H1 (cell line): ENCODE measurements around the gene PFKM. TPM values are rescaled to one million over a fixed set of nuclear protein-coding genes. Genes with fewer than 3 reads are reported as not detected.

Experiments
- CTCF ChIA-PET: fragments of 300-600 bp; sonication (Branson Sonifier 250); formaldehyde crosslinking; loops from one replicate; lab custom pipeline; 2021; ENCODE audit not compliant: partially characterized antibody; lab: Charles Lee
- POLR2A ChIA-PET: fragments of 300-600 bp; sonication (Branson Sonifier 250); formaldehyde crosslinking; loops from one replicate; lab custom pipeline; 2021; ENCODE audit warnings: inconsistent platforms; ENCODE audit not compliant: partially characterized antibody; lab: Charles Lee
- DNase-seq, 2 experiments: peaks; one replicate each; pipeline versions ENCODE4 v3.0.0 to v3.0.0-alpha.2; 2010 to 2022; ENCODE audit warnings: low spot score in 2 of 2, low read depth in 1 of 2, mixed read lengths in 1 of 2
- FAIRE-seq: peaks from 2 replicates; lab custom pipeline; 2011; peaks lifted over from hg19 to GRCh38; lab: Jason Lieb, UNC
- H2AFZ ChIP-seq: 2 replicates; pipeline ENCODE4 v1.8.1; 2012; ENCODE audit warnings: low read length, inconsistent platforms
- H2AK5ac ChIP-seq: 2 replicates; pipeline ENCODE4 v1.6.1; 2013; ENCODE audit warnings: low read depth, low read length
- H2BK120ac ChIP-seq: replicated peaks from 2 replicates; pipeline ENCODE3; 2013; ENCODE audit warnings: low read depth, low read length, inconsistent platforms
- H2BK12ac ChIP-seq: 2 replicates; pipeline ENCODE4 v1.6.1; 2013; ENCODE audit warnings: low read depth, low read length
- H2BK15ac ChIP-seq: 2 replicates; pipeline ENCODE4 v1.6.1; 2013; ENCODE audit warnings: low read length
- H2BK20ac ChIP-seq: 2 replicates; pipeline ENCODE4 v1.6.1; 2013; ENCODE audit warnings: low read length
- H2BK5ac ChIP-seq: 2 replicates; pipeline ENCODE4 v1.6.1; 2013; ENCODE audit warnings: low read depth, low read length
- H3K14ac ChIP-seq: 2 replicates; pipeline ENCODE4 v1.6.1; 2013; ENCODE audit warnings: inconsistent platforms; ENCODE audit not compliant: insufficient read length
- H3K18ac ChIP-seq: 2 replicates; pipeline ENCODE4 v1.6.1; 2013; ENCODE audit warnings: low read length; ENCODE audit errors: extremely low read depth
- H3K23ac ChIP-seq: 2 replicates; pipeline ENCODE4 v1.6.1; 2013; ENCODE audit warnings: inconsistent platforms; ENCODE audit not compliant: insufficient read length
- H3K23me2 ChIP-seq: 2 replicates; pipeline ENCODE4 v1.6.1; 2013; ENCODE audit warnings: low read depth, low read length
- H3K27ac ChIP-seq: 2 replicates; pipeline ENCODE4 v1.6.1; 2011; ENCODE audit warnings: low read depth, low read length, inconsistent platforms
- H3K27me3 ChIP-seq, 4 experiments: replicated peaks in 1 of 4; 1 replicate in 1 of 4; 2 replicates in 3 of 4; pipeline versions ENCODE4 v1.6.1 to v1.8.1; 2011 to 2013; ENCODE audit warnings: low read length in 3 of 4, mild to moderate bottlenecking in 3 of 4, inconsistent platforms in 2 of 4, mixed read lengths in 2 of 4, moderate library complexity in 1 of 4; ENCODE audit not compliant: control insufficient read depth in 3 of 4, insufficient read depth in 3 of 4; ENCODE audit errors: extremely low read depth in 1 of 4
- H3K36me3 ChIP-seq, 4 experiments: 2 replicates each; pipeline versions ENCODE4 v1.6.1 to v1.8.1; 2011 to 2013; ENCODE audit warnings: mild to moderate bottlenecking in 4 of 4, low read length in 3 of 4, moderate library complexity in 2 of 4, control low read depth in 1 of 4, inconsistent platforms in 1 of 4; ENCODE audit not compliant: insufficient read depth in 4 of 4, control insufficient read depth in 2 of 4
- H3K4ac ChIP-seq: replicated peaks from 2 replicates; pipeline ENCODE3; 2013; ENCODE audit warnings: low read length, low read depth, mixed read lengths, inconsistent platforms; ENCODE audit not compliant: insufficient read length
- H3K4me1 ChIP-seq, 4 experiments: replicated peaks in 1 of 4; 1 replicate in 1 of 4; 2 replicates in 3 of 4; pipeline versions ENCODE4 v1.6.1 to v1.8.1; 2011 to 2013; ENCODE audit warnings: low read length in 3 of 4, inconsistent platforms in 2 of 4, mixed read lengths in 1 of 4; ENCODE audit not compliant: insufficient read depth in 4 of 4, control insufficient read depth in 3 of 4
- H3K4me2 ChIP-seq, 2 experiments: 2 replicates each; pipeline versions ENCODE4 v1.6.1 to v1.8.1; 2011 to 2013; ENCODE audit warnings: low read depth in 2 of 2, low read length in 2 of 2, control low read depth in 1 of 2, inconsistent platforms in 1 of 2, mild to moderate bottlenecking in 1 of 2; ENCODE audit not compliant: insufficient read depth in 1 of 2
- H3K4me3 ChIP-seq, 4 experiments: fragments of 200-600, 300-600 bp in 1 of 4; sonication (generic), shearing (Covaris generic), sonication (Bioruptor Twin) in 1 of 4; 2 replicates each; pipeline versions ENCODE4 v1.5.1 to v1.8.1; 2011 to 2016; ENCODE audit warnings: low read length in 4 of 4, low read depth in 3 of 4, control low read depth in 2 of 4, inconsistent platforms in 2 of 4, mild to moderate bottlenecking in 2 of 4, mixed read lengths in 1 of 4, moderate library complexity in 1 of 4; ENCODE audit not compliant: insufficient read depth in 2 of 4; ENCODE audit errors: extremely low read depth in 1 of 4
- H3K56ac ChIP-seq: replicated peaks from 2 replicates; pipeline ENCODE3; 2013; ENCODE audit warnings: low read depth, mild to moderate bottlenecking, mixed read lengths, low read length, inconsistent platforms; ENCODE audit not compliant: insufficient read length
- H3K79me1 ChIP-seq: 2 replicates; pipeline ENCODE4 v1.6.1; 2013; ENCODE audit warnings: low read depth, low read length, control low read depth
- H3K79me2 ChIP-seq, 2 experiments: 2 replicates each; pipeline versions ENCODE4 v1.6.1 to v1.8.1; 2012 to 2013; ENCODE audit warnings: low read length in 2 of 2, mild to moderate bottlenecking in 2 of 2, inconsistent platforms in 1 of 2; ENCODE audit not compliant: insufficient read depth in 2 of 2, control insufficient read depth in 1 of 2
- H3K9ac ChIP-seq, 4 experiments: replicated peaks in 1 of 4; 1 replicate in 1 of 4; 2 replicates in 3 of 4; pipeline versions ENCODE4 v1.6.1 to v1.8.1; 2011 to 2013; ENCODE audit warnings: low read depth in 3 of 4, low read length in 3 of 4, control low read depth in 2 of 4, mild to moderate bottlenecking in 2 of 4, moderate library complexity in 2 of 4, inconsistent platforms in 1 of 4; ENCODE audit errors: extremely low read depth in 1 of 4
- H3K9me3 ChIP-seq, 2 experiments: 2 replicates each; pipeline versions ENCODE4 v1.6.1 to v1.8.1; 2012 to 2013; ENCODE audit warnings: mild to moderate bottlenecking in 2 of 2, moderate library complexity in 2 of 2, control low read depth in 1 of 2, inconsistent platforms in 1 of 2, low read depth in 1 of 2, low read length in 1 of 2, mixed read lengths in 1 of 2; ENCODE audit not compliant: insufficient read depth in 2 of 2
- H4K20me1 ChIP-seq, 2 experiments: replicated peaks in 1 of 2; 2 replicates each; pipeline versions ENCODE3 to v1.8.1; 2011 to 2013; ENCODE audit warnings: inconsistent platforms in 2 of 2, low read length in 2 of 2, mild to moderate bottlenecking in 1 of 2; ENCODE audit not compliant: insufficient read depth in 2 of 2, control insufficient read depth in 1 of 2
- H4K5ac ChIP-seq: 2 replicates; pipeline ENCODE4 v1.6.1; 2013; ENCODE audit warnings: low read length, low read depth, mixed read lengths, inconsistent platforms; ENCODE audit not compliant: insufficient read length
- H4K8ac ChIP-seq: 2 replicates; pipeline ENCODE4 v1.8.0; 2013; ENCODE audit warnings: mild to moderate bottlenecking, moderate library complexity, low read length, inconsistent platforms; ENCODE audit not compliant: insufficient read depth; ENCODE audit errors: extremely low read depth
- H4K91ac ChIP-seq: replicated peaks from 2 replicates; pipeline ENCODE3; 2013; ENCODE audit warnings: low read length, mixed read lengths, inconsistent platforms; ENCODE audit not compliant: insufficient read length
- CBX5 ChIP-seq: fragments of 300-800, 300-1000 bp; sonication (generic); IDR thresholded peaks from 2 replicates; pipeline ENCODE4 v1.7.1; 2016; ENCODE audit warnings: antibody characterized with exemption, low read length, low read depth
- EZH2 ChIP-seq: fragments of 200-600 bp; sonication (generic); IDR thresholded peaks from 2 replicates; pipeline ENCODE4 v1.7.1; 2012; ENCODE audit warnings: low read depth, mild to moderate bottlenecking, moderate library complexity, low read length, inconsistent platforms; ENCODE audit not compliant: severe bottlenecking
- GABPA ChIP-seq: IDR thresholded peaks from 2 replicates; pipeline ENCODE4 v1.6.1; 2011; ENCODE audit warnings: mild to moderate bottlenecking, low read length, moderate library complexity, borderline replicate concordance; ENCODE audit not compliant: insufficient read depth
- MAFK ChIP-seq: IDR thresholded peaks from 2 replicates; pipeline ENCODE4 v1.6.1; 2012; ENCODE audit warnings: low read depth, mild to moderate bottlenecking, improper control_type of control experiment, low read length
- POLR2A ChIP-seq, 2 experiments: IDR thresholded peaks; 1 replicate in 1 of 2; 2 replicates in 1 of 2; pipeline ENCODE4 v1.6.1; 2011; ENCODE audit warnings: low read depth in 2 of 2, low read length in 2 of 2, mild to moderate bottlenecking in 2 of 2; ENCODE audit errors: control extremely low read depth in 1 of 2
- SIX5 ChIP-seq: IDR thresholded peaks from 2 replicates; pipeline ENCODE4 v1.6.1; 2011; ENCODE audit warnings: mild to moderate bottlenecking, low read depth, low read length
- WGBS, 2 experiments: shearing (Covaris generic) in 1 of 2; methylation state at CpG; one replicate each; pipeline versions ENCODE4 v1.1.6 to v1.1.7; 2013 to 2015; ENCODE audit warnings: low lambda C conversion rate in 2 of 2, mixed read lengths in 2 of 2, inconsistent platforms in 1 of 2, low coverage in 1 of 2, missing lambda C conversion rate in 1 of 2; ENCODE audit not compliant: insufficient replicate concordance in 2 of 2, insufficient coverage in 1 of 2, insufficient read length in 1 of 2; ENCODE audit errors: extremely low coverage in 1 of 2, missing lambda C conversion rate in 1 of 2; 5-methylcytosine and 5-hydroxymethylcytosine counted together
- polyA plus RNA-seq, 7 experiments: library from polyadenylated mRNA; depleted of rRNA in 3 of 7; stranded (reverse) in 5 of 7; unstranded in 2 of 7; fragments of >200 nt in 5 of 7; fragments of 200-250 nt in 2 of 7; gene quantifications; 1 replicate in 5 of 7; 2 replicates in 1 of 7; 4 replicates in 1 of 7; pipeline versions ENCODE4 v1.2.1 to v1.2.3, GENCODE V29; 2011 to 2013; ENCODE audit warnings: missing spikeins in 2 of 7, mixed read lengths in 2 of 7
- total RNA-seq: library from RNA; stranded (reverse); fragmentation: NEBNext Ultra II Directional; extraction: Animal tissue kit (Norgen Biotek cat#: 25700); gene quantifications from 2 replicates; pipeline ENCODE4 v1.2.1, GENCODE V29; 2021

The PFKM gene
- total and polyA plus RNA-seq, 2 of the 8 experiments (the other 6 are each of a cell fraction or from before 2014, with no cell fraction given): 62.6 to 106 TPM

DNA sequence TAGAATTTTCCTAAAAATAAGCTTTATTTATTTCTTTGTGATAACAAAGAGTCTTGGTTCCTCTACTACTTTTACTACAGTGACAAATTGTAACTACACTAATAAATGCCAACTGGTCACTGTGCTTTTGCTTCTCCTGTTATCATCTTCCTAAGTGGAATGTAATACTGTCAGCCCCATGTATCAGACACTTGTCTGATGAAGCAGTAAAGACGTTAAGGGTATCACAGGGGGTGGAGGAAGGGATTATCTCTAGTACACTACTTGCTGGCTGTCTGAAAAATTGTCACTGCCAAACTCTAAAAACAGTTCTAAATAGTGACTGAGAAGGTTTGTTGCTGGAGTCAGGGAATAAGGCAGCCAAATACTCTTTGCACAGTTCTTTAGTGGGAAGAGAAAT lies 26.8 kb downstream of the PFKM start:
- no peak overlapping the region for H2BK120ac ChIP-seq
- H3K36me3 ChIP-seq: peaks cover 12 to 59% (median 41%) of the 10 kb centered on the region in 4 experiments
- no peak overlapping the region for H3K4me3 ChIP-seq
- POLR2A ChIA-PET: interaction anchor here (1.1 to 1.2 kb wide), 3 partner anchors 11 to 17 kb away, joined by 3 to 6 read pairs (median 3); partner anchors contain the start of gene ASB8
- H2AFZ ChIP-seq: no peak overlapping the region
- H3K4me2 ChIP-seq: no peak overlapping the region
- no peak overlapping the region for H2AK5ac ChIP-seq
- H3K23ac ChIP-seq: no peak overlapping the region
- no peaks in the 10 kb centered on the region for H4K20me1 ChIP-seq
- H4K5ac ChIP-seq: no peak overlapping the region
- TF ChIP-seq POLR2A (IDR thresholded peaks at IDR 0.05; ENCODE audit: control extremely low read depth in 1 of 2, low read depth in 2 of 2, low read length in 2 of 2): no peak
- TF ChIP-seq MAFK: no peak
- no peak for TF ChIP-seq EZH2
- TF ChIP-seq SIX5: no peak
- no peak for TF ChIP-seq CBX5
- no peak for TF ChIP-seq GABPA
- H3K27ac ChIP-seq: no peak overlapping the region
- H3K27me3 ChIP-seq: no peaks in the 10 kb centered on the region
- CTCF ChIA-PET: interaction anchor here (1.0 to 2.9 kb wide), 4 partner anchors 12 to 43 kb away, joined by 3 to 16 read pairs (median 4); partner anchors contain the start of gene ASB8
- no peaks in the 10 kb centered on the region for H3K79me1 ChIP-seq
- H3K79me2 ChIP-seq: no peaks in the 10 kb centered on the region
- H4K8ac ChIP-seq: no peak overlapping the region
- H3K56ac ChIP-seq: no peak overlapping the region
- DNase-seq: no peak
- WGBS, 2 experiments: 83% methylated on average over 1 of the region's 1 CpG; no CpG with 5 or more reads in 1 of the 2 experiments
- no peak overlapping the region for H3K14ac ChIP-seq
- FAIRE-seq: no peak
- H3K18ac ChIP-seq: no peak overlapping the region
- H2BK5ac ChIP-seq: no peak overlapping the region
- no peak overlapping the region for H2BK15ac ChIP-seq
- no peak overlapping the region for H2BK12ac ChIP-seq
- H3K9ac ChIP-seq: no peak overlapping the region
- no peaks in the 10 kb centered on the region for H3K23me2 ChIP-seq
- H4K91ac ChIP-seq: no peak overlapping the region
- no peaks in the 10 kb centered on the region for H3K9me3 ChIP-seq
- peaks cover 9 to 24% (median 18%) of the 10 kb centered on the region in 4 experiments for H3K4me1 ChIP-seq
- H2BK20ac ChIP-seq: no peak overlapping the region
- H3K4ac ChIP-seq: no peak overlapping the region
